ENCODE results near the gene C11orf42.

Gene C11orf42, protein sequence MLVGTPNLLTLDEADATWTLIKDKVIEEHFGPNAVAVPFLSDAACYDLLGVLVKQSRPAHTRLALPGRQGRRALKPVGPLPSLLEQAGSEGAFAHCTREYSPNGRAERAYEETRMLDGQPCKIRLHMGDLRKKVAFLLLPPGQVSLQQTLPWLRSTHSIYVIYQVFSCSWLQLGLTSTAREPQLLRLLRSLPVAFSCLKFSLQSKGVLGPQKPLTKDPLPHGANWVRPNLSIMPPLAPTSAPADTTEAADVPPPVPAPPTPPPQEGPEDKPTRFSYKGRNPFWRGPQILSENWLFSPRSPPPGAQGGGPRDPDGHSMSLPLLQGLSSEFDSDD

DNA sequence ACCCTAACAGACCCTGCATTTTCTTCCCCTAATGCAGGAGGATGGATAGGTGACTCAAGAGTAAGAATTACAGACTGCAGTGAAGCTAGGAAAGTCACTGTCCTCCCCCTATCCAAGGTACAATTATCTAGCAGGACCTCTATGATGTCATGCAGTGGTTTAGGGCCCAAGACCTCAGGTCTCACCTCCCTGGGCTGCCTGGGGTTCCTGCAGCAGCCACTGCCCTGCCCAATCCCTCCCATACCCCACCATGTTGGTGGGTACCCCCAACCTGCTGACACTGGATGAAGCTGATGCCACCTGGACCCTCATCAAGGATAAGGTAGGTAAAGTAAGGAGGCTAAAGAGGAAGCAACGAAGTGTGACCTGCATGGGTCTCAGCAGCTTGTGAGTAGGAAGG, at the start of gene C11orf42:
Gene C11orf42 (plus strand): TSS at position 192 of the 400 bp plus-strand sequence. CDS start 59 bp downstream, at position 251.
- no peak for FAIRE-seq

DNA sequence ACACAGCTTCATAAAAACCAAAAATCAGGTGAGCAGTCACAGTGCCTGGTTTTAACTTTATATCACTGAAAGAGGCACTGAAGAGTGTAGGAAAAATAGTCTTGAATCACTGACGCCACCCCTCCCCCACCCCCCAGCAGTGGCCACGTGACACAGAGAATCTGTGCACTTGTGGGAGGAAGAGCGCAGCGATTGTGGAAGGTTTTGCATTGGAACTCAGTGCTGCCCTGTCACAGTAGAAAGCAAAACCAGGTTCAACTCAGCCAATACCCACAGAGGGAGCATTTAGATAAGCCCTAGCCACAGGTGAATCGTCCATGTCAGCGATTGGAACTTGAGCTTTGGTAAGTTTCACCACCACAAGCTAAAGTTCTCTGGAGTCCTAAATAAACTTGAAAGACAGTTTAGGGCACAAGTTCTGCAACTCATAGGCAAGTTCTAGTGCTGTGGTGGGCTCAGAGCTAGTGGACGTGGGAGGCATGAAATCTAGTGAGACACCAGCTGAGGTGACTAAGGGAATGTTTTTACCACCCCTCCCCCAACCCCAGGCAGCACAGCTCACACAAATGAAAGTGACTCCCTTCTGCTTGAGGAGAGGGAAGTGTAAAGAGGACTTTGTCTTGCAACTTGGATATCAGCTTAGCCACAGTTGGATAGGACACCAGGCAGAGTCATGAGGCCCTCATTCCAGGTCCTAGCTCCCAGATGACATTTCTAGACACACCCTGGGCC, 48.6 kb upstream of the C11orf42 start:
- no peak for FAIRE-seq

DNA sequence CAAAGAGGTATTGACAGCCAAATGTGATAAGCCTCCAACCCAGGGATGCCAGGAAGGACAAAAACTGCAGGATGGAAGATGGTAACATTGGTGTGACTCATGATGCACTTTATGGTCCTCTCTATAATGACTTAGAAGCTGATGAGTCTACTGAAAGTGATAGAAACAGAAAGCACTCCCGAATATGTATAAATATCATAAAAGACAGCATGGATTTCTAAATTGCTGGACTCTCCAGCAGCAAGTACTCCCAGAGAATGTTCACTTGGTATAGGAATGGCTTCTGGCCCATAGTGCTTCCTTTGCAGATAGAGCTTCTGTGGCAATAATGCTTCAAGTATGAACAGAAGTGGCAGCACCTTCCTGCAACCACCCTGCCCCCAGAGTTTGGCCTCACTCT, 35.1 kb upstream of the C11orf42 start, which contains the start of gene OR52B2:
Gene OR52B2 (minus strand): TSS at position 101 of the 400 bp plus-strand sequence. CDS start 0 bp downstream, at position 101.
- FAIRE-seq = no peak

- no peak for FAIRE-seq
Measured at GRCh38 chr11:6175440-6175839, 29.9 kb upstream of the C11orf42 start.

DNA sequence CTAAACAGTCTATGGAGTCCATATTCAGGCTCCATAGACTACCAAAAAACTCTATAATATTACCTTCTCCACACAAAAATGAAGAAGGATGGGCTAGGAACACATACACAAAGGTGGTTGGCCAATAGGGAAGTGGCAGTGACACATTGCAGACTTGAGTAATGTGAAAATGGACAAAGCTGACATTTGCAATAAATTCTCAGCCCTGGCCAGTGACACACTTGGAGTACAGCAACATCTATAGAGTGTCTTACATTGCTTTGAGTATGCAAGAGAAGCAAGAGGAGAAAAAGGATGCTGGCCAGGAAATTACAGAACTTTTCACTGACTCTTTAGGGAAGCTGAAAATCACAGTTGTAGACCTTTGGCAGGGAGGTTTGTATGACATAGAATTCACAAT, 13.6 kb upstream of the C11orf42 start:
- no peak for FAIRE-seq

DNA sequence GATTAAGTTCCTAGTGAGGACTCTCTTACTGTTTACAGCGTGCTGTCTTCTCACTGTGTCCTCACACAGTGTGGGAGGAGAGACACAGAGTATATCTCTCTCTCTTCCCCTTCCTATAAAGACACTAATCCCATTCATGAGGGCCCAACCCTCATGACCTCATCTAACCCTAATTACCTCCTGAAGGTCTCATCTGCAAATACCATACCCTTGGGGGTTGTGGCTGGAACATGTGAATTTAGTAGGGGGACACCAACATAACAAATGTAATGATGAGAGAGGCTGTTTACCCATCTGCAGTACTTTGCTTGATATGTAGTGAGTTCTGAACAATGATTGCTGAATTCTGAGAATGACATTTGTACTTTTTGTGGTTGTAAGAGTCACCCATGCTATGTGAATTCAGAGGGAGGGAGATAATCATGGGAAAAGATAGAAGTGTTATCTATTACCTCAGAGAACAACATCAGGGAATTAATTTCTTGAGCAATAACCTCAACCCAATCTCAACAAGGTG, 11.2 kb upstream of the C11orf42 start:
- FAIRE-seq = no peak

- no peak for FAIRE-seq
Measured at GRCh38 chr11:6196396-6196795, 9.0 kb upstream of the C11orf42 start.

DNA sequence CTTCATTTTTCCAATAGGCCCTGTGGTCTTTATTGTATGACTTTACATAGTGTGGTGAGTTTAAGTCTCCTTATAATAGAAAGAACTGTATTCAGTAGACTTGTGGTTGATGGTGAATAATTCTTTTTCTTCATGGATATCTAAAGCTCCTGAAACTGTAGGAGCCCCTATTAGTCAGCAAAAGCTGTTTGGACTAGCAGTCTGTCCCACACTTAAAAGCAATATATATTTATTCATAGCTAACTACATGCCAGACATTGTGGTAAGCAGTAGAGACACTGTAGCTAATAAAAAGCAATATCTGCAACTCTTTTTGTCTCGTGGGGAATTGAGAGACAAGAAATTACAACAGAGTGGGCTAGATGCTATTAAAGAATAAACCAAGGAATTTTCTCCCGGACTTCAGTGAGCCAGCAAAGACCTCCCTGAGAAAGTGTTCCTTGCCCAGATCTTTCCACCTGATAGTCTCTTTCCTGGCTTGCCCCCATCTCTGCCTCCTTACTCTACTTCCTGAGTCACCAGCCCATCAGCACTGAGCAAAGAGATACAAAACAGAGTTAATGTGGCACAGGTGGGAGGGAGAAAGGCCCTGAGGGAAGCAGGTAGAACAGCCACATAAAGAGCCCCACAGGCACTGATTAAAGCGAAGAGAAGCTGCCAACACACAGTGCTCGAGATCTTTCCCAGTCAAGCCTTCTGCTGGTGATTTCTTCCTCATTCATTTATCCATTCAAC, 7.7 kb upstream of the C11orf42 start:
- no peak for FAIRE-seq

GRCh38 chr11:6199174-6199810, 6.1 kb upstream of the C11orf42 start, which contains the start of gene OR52W1:
OR52W1 (plus strand) TSS chr11:6199224; CDS start chr11:6199224, 0 bp downstream.
- FAIRE-seq = no peak

GRCh38 chr11:6200975-6201374, 4.4 kb upstream of the C11orf42 start:
- FAIRE-seq = no peak

DNA sequence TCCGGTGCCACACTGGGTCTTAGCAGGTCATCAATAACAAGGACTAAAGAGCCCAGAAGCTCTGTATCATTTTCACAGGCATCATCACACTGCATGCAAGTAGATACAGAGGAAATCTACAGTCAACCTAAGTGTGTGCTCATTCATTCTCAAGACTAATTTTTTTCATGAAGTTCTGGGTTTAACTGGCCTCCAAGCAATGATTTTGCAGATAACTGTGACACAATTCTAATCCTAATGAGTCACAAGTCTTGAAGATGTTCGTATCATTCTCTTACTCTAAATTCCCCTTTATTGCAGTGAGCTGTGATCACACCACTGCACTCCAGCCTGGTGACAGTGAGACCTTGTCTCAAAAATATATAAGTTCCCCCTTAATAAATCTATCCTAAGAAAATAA, 3.9 kb upstream of the C11orf42 start:
- no peak for FAIRE-seq

- FAIRE-seq = no peak
Measured at GRCh38 chr11:6202041-6202440, 3.3 kb upstream of the C11orf42 start.

DNA sequence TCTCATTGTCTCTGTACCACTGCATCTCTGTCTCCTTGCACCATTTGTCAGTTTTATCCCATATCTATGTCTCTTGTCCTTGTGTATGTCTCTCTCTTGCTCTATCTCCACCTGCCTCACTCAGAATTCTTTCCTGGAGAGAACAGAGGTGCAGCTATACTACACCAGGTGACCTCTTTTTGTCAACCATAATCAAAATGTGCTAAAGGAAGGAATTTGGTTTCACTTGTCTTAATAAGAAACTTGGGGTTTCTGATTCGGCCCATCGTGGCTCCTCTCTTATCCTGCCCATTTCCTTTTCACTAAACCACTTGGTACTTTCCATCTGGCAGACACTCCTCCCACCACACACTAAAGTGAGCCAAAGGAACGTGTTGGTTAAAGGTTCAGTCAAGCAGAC, 2.0 kb upstream of the C11orf42 start:
- no peak for FAIRE-seq

DNA sequence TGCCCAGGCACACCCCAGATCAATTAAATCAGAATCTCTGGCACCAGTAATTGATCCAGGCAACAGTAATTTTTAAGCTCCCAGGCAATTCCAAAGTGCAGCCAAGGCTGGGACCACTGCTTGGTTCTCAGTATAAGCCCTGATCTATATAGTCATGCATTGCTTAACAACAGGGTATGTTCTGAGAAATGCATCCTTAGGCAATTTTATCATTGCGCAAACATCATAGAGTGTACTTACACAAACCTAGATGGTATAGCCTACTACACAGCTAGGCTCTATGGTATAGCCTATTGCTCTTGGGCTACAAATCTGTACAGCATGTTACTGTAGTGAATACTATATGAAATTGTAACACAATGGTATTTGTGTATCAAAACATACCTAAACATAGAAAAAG, 651 bp upstream of the C11orf42 start:
- no peak for FAIRE-seq

DNA sequence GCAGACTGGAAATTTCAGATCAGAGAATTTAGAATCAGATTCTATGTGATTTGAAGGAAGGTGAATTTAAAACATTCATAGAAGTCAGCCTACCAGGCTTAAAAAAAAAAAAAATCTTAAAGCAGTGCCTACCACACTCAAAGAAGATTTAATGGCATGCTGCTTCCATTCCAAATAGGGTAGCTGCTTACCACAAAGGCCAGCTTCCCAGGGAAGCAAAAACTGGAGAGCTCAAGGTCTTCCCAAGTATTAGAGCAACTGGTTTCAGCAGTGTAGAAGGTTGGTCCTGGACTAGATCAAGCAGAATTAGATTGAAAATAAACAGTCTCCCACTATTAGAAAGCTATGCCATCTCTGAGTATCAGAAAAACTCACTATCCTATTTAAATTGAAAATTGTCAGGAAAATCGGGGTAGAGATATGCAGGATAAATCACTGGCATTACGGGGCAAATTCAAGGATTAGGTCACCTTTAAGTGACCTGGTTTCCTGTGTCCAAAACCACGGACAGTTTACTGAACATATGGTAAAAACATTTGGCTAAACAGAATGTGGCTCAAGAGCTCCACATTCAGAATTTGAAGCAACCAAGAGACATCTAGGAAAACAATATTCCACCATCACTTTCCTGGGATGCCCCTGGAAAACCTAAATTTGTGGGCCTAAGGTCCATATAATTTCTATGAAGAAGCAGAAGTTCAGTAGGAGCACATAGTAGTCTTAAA, 1.3 kb downstream of the C11orf42 start:
- FAIRE-seq = no peak

DNA sequence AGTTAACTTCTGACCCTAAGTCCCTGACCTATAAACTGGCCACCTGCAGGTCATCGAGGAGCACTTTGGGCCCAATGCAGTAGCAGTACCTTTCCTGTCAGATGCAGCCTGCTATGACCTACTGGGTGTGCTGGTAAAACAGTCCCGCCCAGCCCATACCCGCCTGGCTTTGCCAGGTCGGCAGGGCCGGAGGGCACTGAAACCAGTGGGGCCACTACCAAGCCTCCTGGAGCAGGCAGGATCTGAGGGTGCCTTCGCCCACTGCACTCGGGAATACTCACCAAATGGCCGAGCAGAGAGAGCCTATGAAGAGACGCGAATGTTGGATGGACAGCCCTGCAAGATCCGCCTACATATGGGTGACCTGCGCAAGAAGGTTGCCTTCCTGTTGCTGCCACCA, 4.4 kb downstream of the C11orf42 start:
- no peak for FAIRE-seq

DNA sequence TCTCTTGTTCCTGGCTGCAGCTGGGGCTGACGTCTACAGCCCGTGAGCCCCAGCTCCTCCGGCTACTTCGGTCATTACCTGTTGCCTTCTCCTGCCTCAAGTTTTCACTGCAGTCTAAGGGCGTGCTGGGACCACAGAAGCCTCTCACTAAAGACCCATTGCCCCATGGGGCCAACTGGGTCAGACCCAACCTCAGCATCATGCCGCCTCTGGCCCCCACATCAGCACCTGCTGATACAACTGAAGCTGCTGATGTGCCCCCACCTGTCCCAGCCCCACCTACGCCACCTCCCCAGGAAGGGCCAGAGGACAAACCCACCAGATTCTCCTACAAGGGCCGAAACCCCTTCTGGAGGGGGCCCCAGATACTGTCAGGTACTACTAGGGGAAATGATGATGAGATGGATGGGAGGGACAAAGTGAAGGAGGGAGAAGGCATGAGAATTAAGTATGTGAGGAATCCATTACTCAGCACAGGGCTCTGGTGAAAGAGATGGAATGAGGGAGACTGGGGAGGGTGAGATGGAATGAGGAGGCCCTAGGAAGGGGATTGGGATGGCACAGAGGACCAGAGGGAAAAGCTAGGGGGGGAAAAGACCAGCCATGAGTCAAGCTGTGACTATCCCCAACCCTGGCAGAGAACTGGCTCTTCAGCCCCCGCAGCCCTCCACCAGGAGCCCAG, 5.1 kb downstream of the C11orf42 start:
- FAIRE-seq = no peak

DNA sequence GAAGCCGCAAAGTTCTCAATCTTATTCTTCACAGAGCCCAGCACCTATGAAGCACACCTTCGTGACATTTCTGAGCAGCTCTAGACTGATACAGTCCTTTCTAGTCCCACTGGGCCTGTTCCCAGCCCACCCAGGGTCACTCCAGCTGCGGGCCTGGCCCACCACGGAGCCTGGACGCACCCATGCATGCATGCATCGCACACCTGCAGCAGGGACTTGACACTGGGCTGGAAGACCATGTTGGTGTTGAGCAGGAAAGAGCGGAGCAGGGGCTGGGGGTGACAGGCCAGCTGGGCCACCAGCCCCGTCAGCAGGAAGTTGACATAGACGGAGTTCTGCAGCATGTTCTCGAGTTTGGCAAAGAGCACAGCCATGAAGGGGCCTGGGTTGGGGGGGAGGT, 9.2 kb downstream of the C11orf42 start:
- FAIRE-seq = no peak

GRCh38 chr11:6216501-6216900, 11.1 kb downstream of the C11orf42 start:
- no peak for FAIRE-seq

DNA sequence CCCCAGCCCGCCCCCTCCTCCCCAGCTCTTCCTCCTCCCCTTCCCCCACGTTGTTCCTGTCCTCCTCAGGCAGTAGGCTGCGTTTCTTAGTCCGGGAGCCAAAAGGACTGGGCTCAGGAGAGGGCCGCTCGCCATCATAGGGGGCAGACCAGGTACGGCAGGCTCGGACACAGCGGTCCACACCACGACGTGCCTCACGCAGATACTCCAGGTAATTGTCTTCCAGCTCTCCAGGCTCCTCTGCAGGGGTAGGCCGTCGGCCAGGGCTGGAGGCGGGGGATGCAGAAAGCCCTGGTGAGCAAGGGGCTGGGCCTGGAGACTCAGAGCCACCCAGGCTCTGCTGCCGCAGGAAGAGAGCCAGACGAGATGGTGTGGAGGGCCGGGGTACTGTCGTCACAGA, 12.4 kb downstream of the C11orf42 start:
- FAIRE-seq = no peak

- FAIRE-seq = no peak
Measured at GRCh38 chr11:6219359-6219758, 14.0 kb downstream of the C11orf42 start.

Data from endometrium (tissue), 2 donors.